CD14-positive monocyte (primary cell): ENCODE measurements around the gene RAB3GAP2. TPM values are rescaled to one million over a fixed set of nuclear protein-coding genes. Genes with fewer than 3 reads are reported as not detected.

Source experiments
- DNase-seq, 3 donors: peaks; one replicate each; pipeline ENCODE4 v3.0.0-alpha.2; 2011 to 2022
- H2AFZ ChIP-seq: 2 replicates; pipeline ENCODE4 v1.6.0; 2012; ENCODE audit warnings: mild to moderate bottlenecking, low read depth, low read length, inconsistent platforms; ENCODE audit not compliant: insufficient read depth, poor library complexity, severe bottlenecking
- H3K27ac ChIP-seq, 2 donors: 1 replicate in 1 of 2; 2 replicates in 1 of 2; pipeline ENCODE4 v1.5.1; 2012 to 2013; ENCODE audit warnings: low read length in 2 of 2, control low read depth in 1 of 2, inconsistent platforms in 1 of 2, low read depth in 1 of 2, mild to moderate bottlenecking in 1 of 2
- H3K27me3 ChIP-seq, 2 donors: one replicate each; pipeline versions ENCODE4 v1.6.0 to v1.6.1; 2011 to 2013; ENCODE audit warnings: low read length in 2 of 2; ENCODE audit not compliant: control insufficient read depth in 2 of 2, insufficient read depth in 2 of 2
- H3K36me3 ChIP-seq, 2 donors: replicated peaks in 1 of 2; 1 replicate in 1 of 2; 2 replicates in 1 of 2; pipeline versions ENCODE4 v1.5.1 to v1.6.1; 2012 to 2013; ENCODE audit warnings: low read length in 2 of 2, control low read depth in 1 of 2, inconsistent platforms in 1 of 2, mild to moderate bottlenecking in 1 of 2; ENCODE audit not compliant: insufficient read depth in 2 of 2, control insufficient read depth in 1 of 2
- H3K4me1 ChIP-seq, 2 donors: 1 replicate in 1 of 2; 2 replicates in 1 of 2; pipeline versions ENCODE4 v1.5.1 to v1.6.1; 2012 to 2013; ENCODE audit warnings: low read length in 2 of 2, control low read depth in 1 of 2, inconsistent platforms in 1 of 2, mild to moderate bottlenecking in 1 of 2, moderate library complexity in 1 of 2; ENCODE audit not compliant: insufficient read depth in 2 of 2, control insufficient read depth in 1 of 2
- H3K4me2 ChIP-seq: replicated peaks from 2 replicates; pipeline ENCODE3; 2012; ENCODE audit warnings: low read length, moderate library complexity, mild to moderate bottlenecking; ENCODE audit not compliant: poor library complexity, severe bottlenecking; ENCODE audit errors: extremely low read depth
- H3K4me3 ChIP-seq, 3 experiments: fragments of 200-600 bp in 1 of 3; sonication (generic) in 1 of 3; replicated peaks in 1 of 3; 1 replicate in 2 of 3; 2 replicates in 1 of 3; pipeline ENCODE4 v1.5.1; 2011 to 2013; ENCODE audit warnings: low read length in 3 of 3, mild to moderate bottlenecking in 3 of 3, control low read depth in 2 of 3, low read depth in 2 of 3, inconsistent platforms in 1 of 3, moderate library complexity in 1 of 3
- H3K79me2 ChIP-seq: 2 replicates; pipeline ENCODE4 v1.6.0; 2012; ENCODE audit warnings: mild to moderate bottlenecking, control low read depth, inconsistent platforms, low read length, moderate library complexity; ENCODE audit not compliant: insufficient read depth
- H3K9ac ChIP-seq: 2 replicates; pipeline ENCODE4 v1.6.0; 2017; ENCODE audit warnings: low read length, mild to moderate bottlenecking; ENCODE audit not compliant: insufficient read depth, poor library complexity, severe bottlenecking
- H3K9me3 ChIP-seq, 2 donors: replicated peaks in 1 of 2; 1 replicate in 1 of 2; 2 replicates in 1 of 2; pipeline versions ENCODE4 v1.5.1 to v1.6.1; 2012 to 2013; ENCODE audit warnings: low read length in 2 of 2, control low read depth in 1 of 2; ENCODE audit not compliant: control insufficient read depth in 1 of 2, insufficient read depth in 1 of 2
- H4K20me1 ChIP-seq: 2 replicates; pipeline ENCODE4 v1.6.0; 2012; ENCODE audit warnings: mild to moderate bottlenecking, low read length, control low read depth, moderate library complexity; ENCODE audit not compliant: insufficient read depth
- H3K27ac Mint-ChIP-seq, 7 donors: one replicate each; pipeline ENCODE4 v1.8.0; 2020; ENCODE audit warnings: mild to moderate bottlenecking in 7 of 7, mixed read lengths in 7 of 7, moderate library complexity in 6 of 7, inconsistent platforms in 2 of 7
- H3K27me3 Mint-ChIP-seq, 3 donors: one replicate each; pipeline ENCODE4 v1.8.0; 2021 to 2022; ENCODE audit warnings: low read depth in 3 of 3, mild to moderate bottlenecking in 3 of 3, mixed read lengths in 3 of 3, moderate library complexity in 3 of 3, inconsistent platforms in 1 of 3
- H3K36me3 Mint-ChIP-seq, 2 donors: one replicate each; pipeline ENCODE4 v1.8.0; 2020; ENCODE audit warnings: mixed read lengths in 2 of 2, inconsistent platforms in 1 of 2, mild to moderate bottlenecking in 1 of 2
- H3K4me1 Mint-ChIP-seq: one replicate; pipeline ENCODE4 v1.8.0; 2020; ENCODE audit warnings: mild to moderate bottlenecking, mixed read lengths
- H3K4me3 Mint-ChIP-seq, 2 donors: one replicate each; pipeline ENCODE4 v1.8.0; 2020; ENCODE audit warnings: mild to moderate bottlenecking in 2 of 2, mixed read lengths in 2 of 2, moderate library complexity in 1 of 2
- H3K9me3 Mint-ChIP-seq, 7 donors: one replicate each; pipeline ENCODE4 v1.8.0; 2020 to 2022; ENCODE audit warnings: mixed read lengths in 7 of 7, mild to moderate bottlenecking in 6 of 7, moderate library complexity in 6 of 7, inconsistent platforms in 2 of 7
- intact Hi-C, 2 donors: fragments of 100-400 bp; cut with micrococcal nuclease; formaldehyde crosslinking; loops; one replicate each; pipeline versions ENCODE4 v1.15.0 to v1.15.1; 2023
- polyA plus RNA-seq, 3 donors: library from polyadenylated mRNA; depleted of rRNA in 1 of 3; unstranded in 2 of 3; stranded (reverse) in 1 of 3; fragments of 300-500 nt in 2 of 3; fragments of >200 nt in 1 of 3; fragmentation: Illumina TruSeq in 2 of 3; gene quantifications; 1 replicate in 2 of 3; 2 replicates in 1 of 3; pipeline ENCODE4 v1.2.3, GENCODE V29; 2012 to 2021
- TF ChIP-seq, protein P1 (sequence below): fragments of 200-600 bp; IDR thresholded peaks from one replicate; pipeline ENCODE4 v1.8.0; 2022; ENCODE audit warnings: antibody characterized with exemption, mild to moderate bottlenecking

Gene RAB3GAP2
- polyA plus RNA-seq, 3 donors = 9.8 to 12.1 (median 11.6) TPM

DNA sequence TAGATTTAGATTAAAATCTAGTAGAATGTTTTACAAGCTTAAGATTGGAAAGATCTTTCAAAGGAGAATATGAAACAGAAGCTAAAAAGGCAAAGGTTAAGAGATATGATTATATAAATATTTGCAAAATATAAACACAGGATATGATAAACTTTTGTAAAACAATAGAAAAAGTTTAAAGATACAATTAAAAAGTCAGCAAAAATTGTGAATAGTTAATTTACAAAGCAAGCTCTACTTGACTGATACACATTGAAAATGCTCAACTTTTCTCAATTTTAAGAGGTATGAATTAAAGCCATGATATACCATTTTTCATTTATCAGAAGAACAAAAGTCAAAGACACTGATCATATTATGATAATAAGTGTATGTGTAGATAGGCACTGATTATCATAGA is 21.0 kb downstream of the RAB3GAP2 start:
- Histone ChIP-seq H3K79me2 (peaks cover 11% of the 10 kb centered on the region), H3K27me3 (no peaks in the 10 kb centered on the region), H3K27ac (no peak overlapping the region), H4K20me1 (peaks cover 7% of the 10 kb centered on the region), H3K4me3 (no peak overlapping the region), H3K36me3 (peaks cover 16 to 47% of the 10 kb centered on the region in 2 donors), H3K9me3 (peaks cover 31 to 42% of the 10 kb centered on the region in 2 donors), H2AFZ (no peak overlapping the region), H3K9ac (no peak overlapping the region), H3K4me1 (no peaks in the 10 kb centered on the region), H3K4me2 (no peak overlapping the region)
- peaks cover 29 to 47% (median 40%) of the 10 kb centered on the region in 7 donors for H3K9me3 Mint-ChIP-seq
- no peak overlapping the region for H3K4me3 Mint-ChIP-seq
- intact Hi-C loops = no loop called here
- DNase-seq = no peak
- TF ChIP-seq, protein P1, sequence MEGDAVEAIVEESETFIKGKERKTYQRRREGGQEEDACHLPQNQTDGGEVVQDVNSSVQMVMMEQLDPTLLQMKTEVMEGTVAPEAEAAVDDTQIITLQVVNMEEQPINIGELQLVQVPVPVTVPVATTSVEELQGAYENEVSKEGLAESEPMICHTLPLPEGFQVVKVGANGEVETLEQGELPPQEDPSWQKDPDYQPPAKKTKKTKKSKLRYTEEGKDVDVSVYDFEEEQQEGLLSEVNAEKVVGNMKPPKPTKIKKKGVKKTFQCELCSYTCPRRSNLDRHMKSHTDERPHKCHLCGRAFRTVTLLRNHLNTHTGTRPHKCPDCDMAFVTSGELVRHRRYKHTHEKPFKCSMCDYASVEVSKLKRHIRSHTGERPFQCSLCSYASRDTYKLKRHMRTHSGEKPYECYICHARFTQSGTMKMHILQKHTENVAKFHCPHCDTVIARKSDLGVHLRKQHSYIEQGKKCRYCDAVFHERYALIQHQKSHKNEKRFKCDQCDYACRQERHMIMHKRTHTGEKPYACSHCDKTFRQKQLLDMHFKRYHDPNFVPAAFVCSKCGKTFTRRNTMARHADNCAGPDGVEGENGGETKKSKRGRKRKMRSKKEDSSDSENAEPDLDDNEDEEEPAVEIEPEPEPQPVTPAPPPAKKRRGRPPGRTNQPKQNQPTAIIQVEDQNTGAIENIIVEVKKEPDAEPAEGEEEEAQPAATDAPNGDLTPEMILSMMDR = no peak
- peaks cover 7% of the 10 kb centered on the region for H3K4me1 Mint-ChIP-seq
- H3K27ac Mint-ChIP-seq = no peak overlapping the region
- peaks cover 56 to 73% of the 10 kb centered on the region in 2 donors for H3K36me3 Mint-ChIP-seq
- peaks cover 0 to 4% (median 0%) of the 10 kb centered on the region in 3 donors for H3K27me3 Mint-ChIP-seq

DNA sequence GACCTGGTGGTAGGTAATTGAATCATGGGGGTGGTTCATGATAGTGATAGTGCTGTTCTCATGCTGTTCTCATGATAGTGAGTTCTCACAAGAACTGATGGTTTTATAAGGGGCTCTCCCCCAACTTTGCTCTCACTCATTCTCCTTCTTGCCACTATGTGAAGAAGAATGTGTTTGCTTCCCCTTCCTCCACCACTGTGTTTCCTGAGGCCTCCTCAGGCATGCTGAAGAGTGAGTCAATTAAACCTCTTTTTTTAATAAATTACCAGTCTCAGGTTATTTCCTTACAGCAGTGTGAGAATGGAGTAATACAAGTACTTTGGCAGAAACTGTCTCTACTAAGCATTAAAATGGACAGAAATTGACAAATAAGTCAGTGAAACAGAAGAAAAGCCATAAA is 21.6 kb downstream of the RAB3GAP2 start:
- Histone ChIP-seq H3K9me3 (peaks cover 31 to 42% of the 10 kb centered on the region in 2 donors), H4K20me1 (peaks cover 1% of the 10 kb centered on the region), H3K27me3 (no peaks in the 10 kb centered on the region), H3K27ac (no peak overlapping the region), H3K36me3 (peaks cover 16 to 47% of the 10 kb centered on the region in 2 donors), H3K79me2 (peaks cover 8% of the 10 kb centered on the region), H3K4me3 (no peak overlapping the region), H3K9ac (no peak overlapping the region), H2AFZ (no peak overlapping the region), H3K4me2 (no peak overlapping the region), H3K4me1 (no peaks in the 10 kb centered on the region)
- no peak for DNase-seq
- Mint-ChIP-seq H3K9me3 (peaks cover 33 to 50% (median 40%) of the 10 kb centered on the region in 7 donors), H3K4me3 (no peak overlapping the region), H3K36me3 (peaks cover 59 to 76% of the 10 kb centered on the region in 2 donors), H3K27ac (no peak overlapping the region), H3K27me3 (peaks cover 0 to 4% (median 0%) of the 10 kb centered on the region in 3 donors), H3K4me1 (peaks cover 2% of the 10 kb centered on the region)
- intact Hi-C loops = no loop called here
- TF ChIP-seq, protein P1 = no peak
